Measurements from ENCODE around the gene SLC22A23.

DNA sequence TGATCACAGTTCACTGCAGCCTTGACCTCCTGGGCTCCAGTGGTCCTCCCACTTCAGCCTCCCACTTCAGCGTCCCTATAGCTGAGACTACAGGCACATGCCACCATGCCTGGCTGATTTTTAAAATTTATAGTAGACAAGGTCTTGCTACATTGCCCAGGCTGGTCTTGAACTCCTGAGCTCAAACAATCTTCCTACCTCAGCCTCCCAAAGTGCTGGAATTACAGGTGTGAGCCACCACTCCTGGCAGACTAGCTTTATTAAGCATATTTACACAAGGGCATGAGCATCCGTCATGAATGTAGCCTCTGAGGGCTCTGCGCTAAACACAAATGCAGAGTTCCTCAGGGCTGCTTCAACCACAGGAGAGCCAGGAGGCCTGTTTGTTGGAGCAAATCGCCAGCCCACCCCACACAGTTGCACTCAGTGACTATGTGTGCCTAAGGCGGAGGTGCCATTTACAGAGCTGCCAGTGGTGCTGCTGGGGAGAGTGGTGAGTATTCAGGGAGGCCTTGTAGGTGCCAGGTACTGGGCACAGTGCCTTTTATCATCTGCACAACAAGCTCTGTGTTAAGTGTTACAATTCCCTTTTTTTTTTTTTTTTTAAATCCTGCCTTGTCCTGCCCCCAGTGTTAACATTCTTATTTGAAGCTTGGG lies 119.9 kb downstream of the SLC22A23 start:
- TF ChIP-seq EP300 (IDR thresholded peaks at IDR 0.05): no peak
- TF ChIP-seq, protein P1, sequence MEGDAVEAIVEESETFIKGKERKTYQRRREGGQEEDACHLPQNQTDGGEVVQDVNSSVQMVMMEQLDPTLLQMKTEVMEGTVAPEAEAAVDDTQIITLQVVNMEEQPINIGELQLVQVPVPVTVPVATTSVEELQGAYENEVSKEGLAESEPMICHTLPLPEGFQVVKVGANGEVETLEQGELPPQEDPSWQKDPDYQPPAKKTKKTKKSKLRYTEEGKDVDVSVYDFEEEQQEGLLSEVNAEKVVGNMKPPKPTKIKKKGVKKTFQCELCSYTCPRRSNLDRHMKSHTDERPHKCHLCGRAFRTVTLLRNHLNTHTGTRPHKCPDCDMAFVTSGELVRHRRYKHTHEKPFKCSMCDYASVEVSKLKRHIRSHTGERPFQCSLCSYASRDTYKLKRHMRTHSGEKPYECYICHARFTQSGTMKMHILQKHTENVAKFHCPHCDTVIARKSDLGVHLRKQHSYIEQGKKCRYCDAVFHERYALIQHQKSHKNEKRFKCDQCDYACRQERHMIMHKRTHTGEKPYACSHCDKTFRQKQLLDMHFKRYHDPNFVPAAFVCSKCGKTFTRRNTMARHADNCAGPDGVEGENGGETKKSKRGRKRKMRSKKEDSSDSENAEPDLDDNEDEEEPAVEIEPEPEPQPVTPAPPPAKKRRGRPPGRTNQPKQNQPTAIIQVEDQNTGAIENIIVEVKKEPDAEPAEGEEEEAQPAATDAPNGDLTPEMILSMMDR (IDR thresholded peaks at IDR 0.05): no peak
